NCI-H748 (cell line): ENCODE measurements around the gene TTYH3.
A peak's percentile ranks its signal among the peaks of the same experiment; 100 is the strongest.

Experiments
- DNase-seq: peaks from one replicate; lab custom pipeline; 2025; ENCODE audit not compliant: unreplicated experiment; lab: John Stamatoyannopoulos, UW

The TTYH3 gene

GRCh38 chr7:2614631-2615330 lies 17.0 kb upstream of the TTYH3 start:
- DNase-seq: no peak

GRCh38 chr7:2616387-2617324 lies 15.1 kb upstream of the TTYH3 start:
- no peak for DNase-seq

DNA sequence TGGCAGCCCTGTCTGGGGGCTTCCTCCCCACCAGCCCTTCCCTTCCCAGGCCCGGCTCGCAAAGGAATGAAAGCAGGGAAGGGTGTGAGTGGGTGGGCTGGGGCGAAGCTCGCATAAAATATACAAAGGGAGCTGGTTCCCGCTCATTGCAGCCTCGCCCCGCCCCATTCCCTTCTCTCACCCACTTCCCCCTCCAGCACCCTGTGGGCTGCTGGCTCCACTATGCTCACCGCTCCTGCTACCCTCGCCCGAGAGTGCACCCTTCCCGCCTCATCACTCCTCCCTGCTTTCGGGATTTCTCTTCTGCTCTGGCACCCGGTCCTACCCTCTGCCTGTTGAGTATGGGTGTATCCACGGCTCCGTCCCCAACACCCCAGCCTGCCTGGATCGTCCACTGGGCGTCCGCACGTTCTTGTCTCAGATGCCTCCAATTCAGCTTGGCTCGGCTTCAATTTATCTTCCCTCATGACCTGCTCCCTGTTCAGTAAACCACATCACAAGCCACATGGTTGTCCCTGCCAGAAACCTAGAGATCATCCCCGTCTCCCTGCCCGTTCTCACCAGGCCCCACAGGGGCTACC lies 14.4 kb upstream of the TTYH3 start:
- DNase-seq: no peak

GRCh38 chr7:2619116-2619515 lies 12.7 kb upstream of the TTYH3 start:
- DNase-seq: no peak

DNA sequence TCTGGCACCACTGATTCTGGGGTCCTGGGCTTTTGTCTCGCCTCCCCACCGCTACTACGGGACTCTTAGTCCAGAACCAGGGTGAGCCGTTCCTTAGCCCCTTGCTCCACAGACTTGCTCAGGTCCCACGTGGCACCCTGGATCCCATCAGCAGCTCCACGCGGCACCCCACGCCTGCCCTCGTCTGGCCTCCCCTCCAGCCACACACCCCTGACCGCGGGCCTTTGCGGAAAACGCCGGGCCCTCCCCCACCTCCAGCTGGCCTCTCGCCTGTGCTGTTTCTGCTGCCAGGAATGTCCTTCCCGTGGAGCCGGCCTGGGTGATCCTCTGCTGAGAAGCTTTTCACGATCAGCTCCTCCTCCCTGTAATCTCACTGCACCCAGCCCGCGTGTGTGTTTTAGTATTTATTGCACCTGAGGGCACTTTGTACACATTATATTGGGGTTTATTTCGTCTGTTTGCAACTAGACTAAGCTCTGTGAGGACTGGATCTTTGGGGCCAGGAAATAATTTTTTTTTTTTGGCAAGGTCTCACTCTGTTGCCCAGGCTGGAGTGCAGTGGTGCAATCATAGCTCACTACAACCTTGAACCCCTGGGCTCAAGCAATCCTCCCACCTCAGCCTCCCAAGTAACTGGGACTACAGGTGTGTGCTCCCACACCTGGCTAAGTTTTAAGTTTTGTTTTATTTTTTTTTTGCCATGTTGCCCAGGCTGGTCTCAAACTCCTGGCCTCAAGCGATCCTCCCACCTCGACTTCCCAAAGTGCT lies 10.5 kb upstream of the TTYH3 start:
- DNase-seq: no peak

- no peak for DNase-seq
Observed at GRCh38 chr7:2621948-2622640, 9.7 kb upstream of the TTYH3 start.

DNA sequence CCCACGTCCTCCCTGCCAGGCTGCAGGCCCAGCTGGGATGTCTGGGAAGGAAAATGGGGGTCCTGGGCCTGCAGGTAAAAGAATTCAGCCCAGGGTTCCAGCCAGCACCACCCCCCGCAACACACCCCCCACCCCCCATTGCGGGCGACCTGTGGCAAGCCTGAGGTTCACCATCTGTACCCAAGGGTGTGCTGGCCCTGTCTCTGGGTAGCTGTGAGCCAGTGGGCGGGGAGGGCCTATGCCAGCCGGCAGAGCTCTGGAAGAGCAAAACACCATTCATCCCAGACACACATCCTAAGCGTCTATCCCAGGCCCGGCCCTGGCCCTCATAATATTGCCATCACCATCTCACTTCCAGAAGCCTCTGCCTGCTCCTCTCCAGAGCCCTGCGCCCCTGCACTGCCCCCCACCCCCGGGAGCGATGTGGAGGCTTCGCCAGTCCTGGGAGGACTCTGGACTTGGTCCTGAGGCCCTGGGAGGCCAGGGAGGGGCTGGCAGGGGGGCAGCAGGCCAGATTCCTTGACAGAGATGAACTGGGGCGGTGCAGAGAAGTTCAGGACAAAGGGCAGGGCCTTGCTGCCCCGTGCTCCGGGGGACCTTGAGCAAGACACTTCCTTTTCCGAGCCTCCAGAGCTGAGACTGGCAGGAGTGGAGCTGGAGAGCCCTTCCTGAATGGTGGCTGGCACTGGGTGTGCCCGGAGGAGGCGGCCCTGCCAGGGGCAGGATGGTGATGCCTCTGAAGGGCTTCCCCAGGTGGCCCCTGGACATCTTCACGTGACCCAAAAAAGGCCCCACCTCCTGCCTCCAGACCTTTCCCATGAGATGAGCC lies 8.7 kb upstream of the TTYH3 start:
- no peak for DNase-seq

GRCh38 chr7:2623698-2624014 lies 8.1 kb upstream of the TTYH3 start:
- DNase-seq: no peak

DNA sequence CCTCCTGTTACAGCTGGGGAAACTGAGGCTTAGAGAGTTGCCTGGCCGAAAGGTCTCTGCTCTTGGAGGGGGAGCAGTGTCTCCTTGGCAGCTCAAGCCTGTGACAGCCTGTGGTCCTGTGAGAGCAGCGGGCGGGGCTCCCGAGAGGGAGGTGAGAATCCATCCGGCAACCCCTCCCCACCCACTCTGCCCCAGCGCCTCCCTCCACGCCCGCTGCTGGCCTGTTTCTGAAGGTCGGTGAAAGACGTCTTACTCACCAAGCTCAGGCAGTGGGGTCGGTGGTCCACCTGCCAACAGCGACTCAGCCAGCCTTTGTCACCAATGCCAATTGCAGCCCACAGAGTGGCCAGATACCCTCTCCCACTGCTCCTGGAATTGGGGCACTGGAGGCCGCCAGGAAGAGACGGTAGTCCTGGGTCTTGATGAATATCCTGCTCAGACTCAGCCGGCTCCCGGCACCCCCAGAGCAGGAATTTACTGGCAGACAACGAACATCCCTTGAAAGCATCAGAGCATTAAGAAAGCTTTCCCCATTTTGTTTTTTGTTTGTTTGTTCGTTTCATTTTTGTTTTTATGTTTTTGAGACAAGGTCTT lies 7.4 kb upstream of the TTYH3 start:
- no peak for DNase-seq

- DNase-seq: no peak
Observed at GRCh38 chr7:2626498-2627117, 5.2 kb upstream of the TTYH3 start.

DNA sequence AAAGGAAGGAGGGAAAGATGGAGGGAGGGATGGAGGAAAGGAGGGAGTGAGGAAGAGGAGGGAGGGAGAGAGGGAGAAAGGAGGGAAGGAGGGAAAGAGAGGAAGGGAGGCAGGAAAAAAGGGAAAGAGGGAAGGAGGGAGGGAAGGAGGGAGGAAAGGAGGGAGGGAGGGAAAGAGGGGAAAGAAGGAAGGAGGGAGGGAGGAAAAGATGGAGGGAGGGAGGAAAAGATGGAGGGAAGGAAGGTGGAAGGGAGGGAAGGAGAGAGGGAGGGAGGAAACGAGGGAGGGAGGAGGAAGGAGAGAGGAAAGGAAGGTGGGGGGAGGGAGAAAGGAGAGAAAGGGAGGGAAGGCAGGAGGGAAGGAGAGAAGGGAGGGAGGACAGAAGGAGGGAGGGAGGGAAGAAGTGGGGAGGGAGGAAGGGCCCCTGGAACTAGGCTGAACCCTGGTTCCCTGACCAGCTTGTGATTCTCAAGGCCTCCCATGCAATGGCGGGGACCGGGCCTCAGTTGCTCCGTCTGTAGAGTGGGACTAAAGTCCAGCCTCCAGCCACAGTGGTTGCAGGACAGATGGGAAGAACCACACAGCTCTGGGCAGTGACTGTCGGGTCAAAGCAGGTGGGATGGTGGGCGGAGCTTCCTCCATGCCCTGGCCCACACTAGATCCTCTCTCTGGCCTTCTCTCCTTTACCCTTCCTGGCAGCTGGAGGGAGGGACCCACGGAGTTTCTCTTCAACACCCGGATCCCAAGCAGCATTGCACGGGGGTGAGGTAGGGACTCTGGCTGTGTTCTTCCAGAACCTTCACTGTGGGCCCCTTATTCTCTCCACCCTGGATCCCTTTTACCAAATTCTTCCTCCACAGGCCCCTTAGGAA lies 4.3 kb upstream of the TTYH3 start:
- DNase-seq: no peak

DNA sequence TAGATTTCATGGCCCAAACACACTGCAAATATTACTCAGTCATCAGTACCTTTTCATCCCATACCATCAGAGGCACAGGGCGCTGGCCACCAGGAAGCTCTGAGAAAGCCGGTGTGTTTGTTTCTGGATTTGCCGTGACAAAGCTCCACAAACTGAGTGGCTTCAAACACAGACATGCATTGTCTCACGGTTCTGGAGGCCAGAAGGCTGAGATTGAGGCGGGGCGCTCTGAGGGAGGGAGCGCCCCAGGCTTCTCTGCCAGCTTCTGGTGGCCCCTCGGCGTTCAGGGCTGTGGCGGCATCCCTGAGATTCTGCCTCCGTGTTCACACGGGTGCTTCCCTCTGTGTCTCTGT lies 3.7 kb upstream of the TTYH3 start:
- DNase-seq: no peak

DNA sequence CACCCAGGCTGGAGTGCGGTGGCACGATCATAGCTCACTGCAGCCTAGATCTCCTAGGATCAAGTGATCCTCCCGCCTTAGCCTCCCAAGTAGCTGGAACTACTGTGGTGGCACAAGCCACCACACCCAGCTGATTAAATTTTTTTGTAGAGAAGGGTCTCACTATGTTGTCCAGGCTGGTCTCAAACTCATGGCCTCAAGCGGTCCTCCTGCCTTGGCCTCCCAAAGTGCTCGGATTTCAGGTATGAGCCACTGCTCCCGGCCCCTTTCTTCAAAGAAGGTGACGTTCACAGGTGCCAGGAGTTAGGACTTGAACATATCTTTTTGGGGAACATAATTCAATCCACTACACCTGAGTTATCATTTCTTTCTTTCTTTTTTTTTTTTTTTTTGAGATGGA lies 2.9 kb upstream of the TTYH3 start:
- no peak for DNase-seq

- no peak for DNase-seq
Observed at GRCh38 chr7:2629746-2630681, 1.8 kb upstream of the TTYH3 start.

DNA sequence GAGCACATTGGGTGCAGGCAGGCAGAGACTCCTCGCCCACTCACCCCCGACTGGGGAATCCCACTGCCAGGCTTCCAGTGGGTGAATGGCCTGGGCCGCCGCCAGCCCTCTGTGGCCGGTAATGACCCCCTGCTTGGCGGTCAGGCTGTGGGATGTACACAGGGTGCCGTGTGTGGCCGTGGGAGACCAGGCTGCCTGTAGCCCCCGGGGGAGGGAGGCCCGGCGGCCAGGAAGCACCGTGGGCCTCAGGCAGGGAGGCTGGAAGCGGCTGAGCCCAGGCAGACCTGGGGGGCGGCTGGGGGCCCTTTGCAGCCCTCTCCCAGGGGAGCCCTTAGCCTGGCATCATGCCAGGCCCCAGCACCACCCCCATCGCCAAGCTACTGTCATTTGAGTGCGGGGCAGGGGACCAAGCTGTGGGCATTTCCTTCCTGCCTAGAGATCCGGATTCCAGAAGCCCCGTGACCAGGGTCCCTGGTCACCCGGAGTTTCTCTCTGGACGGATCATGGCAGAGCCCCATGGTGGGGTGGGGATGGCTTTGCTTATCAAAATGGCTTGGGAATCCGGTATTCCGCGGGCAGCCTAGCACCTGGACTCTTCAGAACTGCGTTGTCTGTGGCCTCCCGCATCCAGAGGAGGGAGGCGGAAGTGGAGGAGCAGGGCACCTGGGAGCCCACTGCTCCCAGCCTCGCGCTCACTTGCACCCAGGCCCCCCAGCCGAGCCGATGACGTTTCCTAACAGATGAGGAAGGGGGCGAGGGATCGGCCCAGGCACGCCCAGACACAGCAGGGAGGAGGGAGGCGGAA lies 1.1 kb downstream of the TTYH3 start:
- DNase-seq: peak; percentile 80

- DNase-seq: no peak
Observed at GRCh38 chr7:2633538-2634266, 1.9 kb downstream of the TTYH3 start.
